ENCODE measurements around the gene CDKL4.
"Not testable (repeated sequence)": the region's sequence is repeated elsewhere in the genome, so short reads cannot be mapped to it uniquely, and the experiment has no call there.

CDKL4 gene

GRCh38 chr2:39140322-39140847 is 103.4 kb downstream of the CDKL4 start:
- peaks cover 16% of the 10 kb centered on the region for H3K4me1 ChIP-seq (ENCODE audit: insufficient read depth, low read length)
- 95% methylated on average over 2 of the region's 3 CpGs for WGBS

GRCh38 chr2:39139511-39140237 is 104.1 kb downstream of the CDKL4 start:
- Histone ChIP-seq H3K27me3 (ENCODE audit: insufficient read depth, low read length) (no peaks in the 10 kb centered on the region), H3K36me3 (ENCODE audit: insufficient read depth, low read length) (no peaks in the 10 kb centered on the region), H3K4me3 (ENCODE audit: low read length) (no peak overlapping the region), H3K9ac (ENCODE audit: low read depth, low read length) (no peak overlapping the region), H3K9me3 (ENCODE audit: insufficient read depth, low read depth, low read length) (no peaks in the 10 kb centered on the region), H3K4me1 (ENCODE audit: insufficient read depth, low read length) (peaks cover 16% of the 10 kb centered on the region), H3K27ac (ENCODE audit: low read depth, low read length) (peak overlapping the region; percentile 41; the same call in 1 of the 2 replicates)
- WGBS, result 100% methylated on average over 2 of the region's 2 CpGs

More at GRCh38 chr2:39140322-39140847, 103.4 kb downstream of the CDKL4 start:
- no peak overlapping the region for H3K4me3 ChIP-seq (ENCODE audit: low read length)
- H3K27ac ChIP-seq (ENCODE audit: low read depth, low read length), result no peak overlapping the region
- no peaks in the 10 kb centered on the region for H3K36me3 ChIP-seq (ENCODE audit: insufficient read depth, low read length)
- H3K9ac ChIP-seq (ENCODE audit: low read depth, low read length), result no peak overlapping the region
- H3K27me3 ChIP-seq (ENCODE audit: insufficient read depth, low read length), result no peaks in the 10 kb centered on the region
- no peaks in the 10 kb centered on the region for H3K9me3 ChIP-seq (ENCODE audit: insufficient read depth, low read depth, low read length)

GRCh38 chr2:39138837-39139211 is 104.9 kb downstream of the CDKL4 start:
- no peak overlapping the region for H3K27ac ChIP-seq (ENCODE audit: low read depth, low read length)
- H3K27me3 ChIP-seq (ENCODE audit: insufficient read depth, low read length), result no peaks in the 10 kb centered on the region
- peaks cover 16% of the 10 kb centered on the region for H3K4me1 ChIP-seq (ENCODE audit: insufficient read depth, low read length)
- no peaks in the 10 kb centered on the region for H3K9me3 ChIP-seq (ENCODE audit: insufficient read depth, low read depth, low read length)
- no peak overlapping the region for H3K9ac ChIP-seq (ENCODE audit: low read depth, low read length)
- H3K36me3 ChIP-seq (ENCODE audit: insufficient read depth, low read length), result no peaks in the 10 kb centered on the region
- no peak overlapping the region for H3K4me3 ChIP-seq (ENCODE audit: low read length)
- 95% methylated on average over 8 of the region's 8 CpGs for WGBS

- H3K4me1 ChIP-seq (ENCODE audit: insufficient read depth, low read length), result peaks cover 16% of the 10 kb centered on the region
- H3K4me3 ChIP-seq (ENCODE audit: low read length); H3K27ac ChIP-seq (ENCODE audit: low read depth, low read length); H3K36me3 ChIP-seq (ENCODE audit: insufficient read depth, low read length); H3K27me3 ChIP-seq (ENCODE audit: insufficient read depth, low read length); H3K9ac ChIP-seq (ENCODE audit: low read depth, low read length); H3K9me3 ChIP-seq (ENCODE audit: insufficient read depth, low read depth, low read length): not testable (repeated sequence)
- 96% methylated on average over 18 of the region's 18 CpGs for WGBS
Observed at GRCh38 chr2:39138187-39138836, 105.5 kb downstream of the CDKL4 start.

- no peak overlapping the region for H3K9ac ChIP-seq (ENCODE audit: low read depth, low read length)
- H3K4me1 ChIP-seq (ENCODE audit: insufficient read depth, low read length), result peaks cover 12% of the 10 kb centered on the region
- 93% methylated on average over 4 of the region's 5 CpGs for WGBS
- H3K36me3 ChIP-seq (ENCODE audit: insufficient read depth, low read length), result no peaks in the 10 kb centered on the region
- no peak overlapping the region for H3K4me3 ChIP-seq (ENCODE audit: low read length)
- H3K9me3 ChIP-seq (ENCODE audit: insufficient read depth, low read depth, low read length), result no peaks in the 10 kb centered on the region
- no peaks in the 10 kb centered on the region for H3K27me3 ChIP-seq (ENCODE audit: insufficient read depth, low read length)
- no peak overlapping the region for H3K27ac ChIP-seq (ENCODE audit: low read depth, low read length)
Observed at GRCh38 chr2:39136799-39137198, 107.0 kb downstream of the CDKL4 start.

GRCh38 chr2:39135690-39136259 is 108.0 kb downstream of the CDKL4 start:
- Histone ChIP-seq H3K27me3 (ENCODE audit: insufficient read depth, low read length) (no peaks in the 10 kb centered on the region), H3K9ac (ENCODE audit: low read depth, low read length) (no peak overlapping the region), H3K27ac (ENCODE audit: low read depth, low read length) (no peak overlapping the region), H3K4me1 (ENCODE audit: insufficient read depth, low read length) (peaks cover 9% of the 10 kb centered on the region), H3K9me3 (ENCODE audit: insufficient read depth, low read depth, low read length) (no peaks in the 10 kb centered on the region), H3K36me3 (ENCODE audit: insufficient read depth, low read length) (no peaks in the 10 kb centered on the region), H3K4me3 (ENCODE audit: low read length) (no peak overlapping the region)
- WGBS, result 92% methylated on average over 5 of the region's 5 CpGs

GRCh38 chr2:39133215-39133851 is 110.4 kb downstream of the CDKL4 start:
- Histone ChIP-seq H3K9ac (ENCODE audit: low read depth, low read length) (no peak overlapping the region), H3K9me3 (ENCODE audit: insufficient read depth, low read depth, low read length) (no peaks in the 10 kb centered on the region), H3K36me3 (ENCODE audit: insufficient read depth, low read length) (no peaks in the 10 kb centered on the region), H3K4me1 (ENCODE audit: insufficient read depth, low read length) (no peaks in the 10 kb centered on the region), H3K27me3 (ENCODE audit: insufficient read depth, low read length) (no peaks in the 10 kb centered on the region), H3K27ac (ENCODE audit: low read depth, low read length) (no peak overlapping the region), H3K4me3 (ENCODE audit: low read length) (no peak overlapping the region)
- WGBS, result 95% methylated on average over 3 of the region's 3 CpGs

- Histone ChIP-seq H3K9me3 (ENCODE audit: insufficient read depth, low read depth, low read length) (no peaks in the 10 kb centered on the region), H3K4me3 (ENCODE audit: low read length) (no peak overlapping the region), H3K4me1 (ENCODE audit: insufficient read depth, low read length) (peaks cover 8% of the 10 kb centered on the region), H3K27ac (ENCODE audit: low read depth, low read length) (no peak overlapping the region), H3K9ac (ENCODE audit: low read depth, low read length) (no peak overlapping the region), H3K36me3 (ENCODE audit: insufficient read depth, low read length) (no peaks in the 10 kb centered on the region), H3K27me3 (ENCODE audit: insufficient read depth, low read length) (no peaks in the 10 kb centered on the region)
- 100% methylated on average over 1 of the region's 1 CpG for WGBS
Observed at GRCh38 chr2:39128919-39129391, 114.8 kb downstream of the CDKL4 start.

- Histone ChIP-seq H3K36me3 (ENCODE audit: insufficient read depth, low read length) (no peaks in the 10 kb centered on the region), H3K4me3 (ENCODE audit: low read length) (no peak overlapping the region), H3K27me3 (ENCODE audit: insufficient read depth, low read length) (no peaks in the 10 kb centered on the region), H3K27ac (ENCODE audit: low read depth, low read length) (no peak overlapping the region), H3K9me3 (ENCODE audit: insufficient read depth, low read depth, low read length) (no peaks in the 10 kb centered on the region), H3K4me1 (ENCODE audit: insufficient read depth, low read length) (peaks cover 8% of the 10 kb centered on the region), H3K9ac (ENCODE audit: low read depth, low read length) (no peak overlapping the region)
- 100% methylated on average over 1 of the region's 1 CpG for WGBS
Observed at GRCh38 chr2:39127973-39128372, 115.8 kb downstream of the CDKL4 start.
